Kidney tubule cell (primary cell): ENCODE measurements around the gene HIP1.

Source experiments
- DNase-seq: peaks from one replicate; pipeline ENCODE4 v3.0.0-alpha.2; 2018; ENCODE audit warnings: low spot score

The HIP1 gene

GRCh38 chr7:75686551-75686950 is 52.2 kb downstream of the HIP1 start:
- no peak for DNase-seq

- peak; percentile 26 for DNase-seq
Measured at GRCh38 chr7:75682052-75682451, 56.7 kb downstream of the HIP1 start.

- DNase-seq = no peak
Measured at GRCh38 chr7:75679060-75679459, 59.7 kb downstream of the HIP1 start.

- no peak for DNase-seq
Measured at GRCh38 chr7:75669579-75669978, 69.2 kb downstream of the HIP1 start.

- DNase-seq = no peak
Measured at GRCh38 chr7:75667938-75668337, 70.8 kb downstream of the HIP1 start.

- DNase-seq = no peak
Measured at GRCh38 chr7:75663302-75663907, 75.3 kb downstream of the HIP1 start.

- DNase-seq = no peak
Measured at GRCh38 chr7:75662579-75663301, 76.0 kb downstream of the HIP1 start.

GRCh38 chr7:75660566-75661215 is 78.0 kb downstream of the HIP1 start:
- no peak for DNase-seq

GRCh38 chr7:75658802-75659201 is 79.9 kb downstream of the HIP1 start:
- peak; percentile 34 for DNase-seq

GRCh38 chr7:75658369-75658768 is 80.4 kb downstream of the HIP1 start:
- no peak for DNase-seq

GRCh38 chr7:75657866-75658265 is 80.9 kb downstream of the HIP1 start:
- DNase-seq = no peak

GRCh38 chr7:75656740-75657139 is 82.0 kb downstream of the HIP1 start:
- no peak for DNase-seq

- no peak for DNase-seq
Measured at GRCh38 chr7:75655536-75655935, 83.2 kb downstream of the HIP1 start.

- no peak for DNase-seq
Measured at GRCh38 chr7:75654855-75655254, 83.9 kb downstream of the HIP1 start.

- no peak for DNase-seq
Measured at GRCh38 chr7:75653651-75654050, 85.1 kb downstream of the HIP1 start.

- DNase-seq = no peak
Measured at GRCh38 chr7:75652788-75653187, 86.0 kb downstream of the HIP1 start.

- DNase-seq = peak; percentile 13
Measured at GRCh38 chr7:75650681-75651080, 88.1 kb downstream of the HIP1 start.

GRCh38 chr7:75650062-75650461 is 88.7 kb downstream of the HIP1 start:
- DNase-seq = peak; percentile 73

- peak; percentile 87 for DNase-seq
Measured at GRCh38 chr7:75649462-75649861, 89.3 kb downstream of the HIP1 start.

- DNase-seq = no peak
Measured at GRCh38 chr7:75647709-75648438, 90.9 kb downstream of the HIP1 start.

- DNase-seq = no peak
Measured at GRCh38 chr7:75646571-75647102, 92.1 kb downstream of the HIP1 start.

GRCh38 chr7:75645570-75645969 is 93.2 kb downstream of the HIP1 start:
- no peak for DNase-seq
